Cardiac septum (tissue), 1 donor: ENCODE measurements around the gene EEIG1. TPM values are rescaled to one million over a fixed set of nuclear protein-coding genes. Genes with fewer than 3 reads are reported as not detected.

Experiments used
- DNase-seq: peaks from one replicate; pipeline ENCODE4 v3.0.0-alpha.2; 2020; ENCODE audit warnings: low spot score
- intact Hi-C: fragments of 100-400 bp; cut with DNase I; formaldehyde crosslinking; loops from one replicate; pipeline ENCODE4 v1.14.0; 2022
- total RNA-seq: library from RNA; stranded (reverse); fragmentation: NEBNext Ultra II Directional; extraction: Animal tissue kit (Norgen Biotek cat#: 25700); gene quantifications from one replicate; pipeline ENCODE4 v1.2.1, GENCODE V29; 2021
- donor health status: DM: no; HTN: no; CAD: no.

Gene EEIG1
- total RNA-seq, 1 donor from 2014 or later, result 24.1 TPM

- intact Hi-C loops, result no loop called here
Measured at GRCh38 chr9:127977009-127977883, 3.5 kb downstream of the EEIG1 start.

DNA sequence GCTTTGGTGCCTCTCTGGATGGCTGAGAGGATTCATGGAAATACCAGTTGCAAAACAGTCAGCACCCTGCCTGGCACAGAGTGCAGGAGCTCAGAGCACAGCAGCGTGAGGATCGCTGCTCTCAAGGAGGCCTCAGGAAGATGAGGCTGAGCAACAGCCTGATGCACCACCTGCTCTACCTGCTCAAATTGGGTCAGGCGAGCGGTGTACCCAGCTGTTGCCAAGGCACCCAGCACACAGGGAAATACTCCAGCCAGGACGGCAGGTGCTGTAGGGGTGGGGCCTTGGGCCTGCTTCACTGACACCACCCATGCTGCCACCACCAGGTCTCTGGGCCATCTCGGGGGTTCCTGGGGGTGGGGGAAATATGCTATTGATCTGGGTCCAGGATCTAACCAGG is 4.3 kb downstream of the EEIG1 start:
- DNase-seq, result no peak
- intact Hi-C loops, result no loop called here

More at GRCh38 chr9:127977009-127977883, 3.5 kb downstream of the EEIG1 start:
- no peak for DNase-seq

DNA sequence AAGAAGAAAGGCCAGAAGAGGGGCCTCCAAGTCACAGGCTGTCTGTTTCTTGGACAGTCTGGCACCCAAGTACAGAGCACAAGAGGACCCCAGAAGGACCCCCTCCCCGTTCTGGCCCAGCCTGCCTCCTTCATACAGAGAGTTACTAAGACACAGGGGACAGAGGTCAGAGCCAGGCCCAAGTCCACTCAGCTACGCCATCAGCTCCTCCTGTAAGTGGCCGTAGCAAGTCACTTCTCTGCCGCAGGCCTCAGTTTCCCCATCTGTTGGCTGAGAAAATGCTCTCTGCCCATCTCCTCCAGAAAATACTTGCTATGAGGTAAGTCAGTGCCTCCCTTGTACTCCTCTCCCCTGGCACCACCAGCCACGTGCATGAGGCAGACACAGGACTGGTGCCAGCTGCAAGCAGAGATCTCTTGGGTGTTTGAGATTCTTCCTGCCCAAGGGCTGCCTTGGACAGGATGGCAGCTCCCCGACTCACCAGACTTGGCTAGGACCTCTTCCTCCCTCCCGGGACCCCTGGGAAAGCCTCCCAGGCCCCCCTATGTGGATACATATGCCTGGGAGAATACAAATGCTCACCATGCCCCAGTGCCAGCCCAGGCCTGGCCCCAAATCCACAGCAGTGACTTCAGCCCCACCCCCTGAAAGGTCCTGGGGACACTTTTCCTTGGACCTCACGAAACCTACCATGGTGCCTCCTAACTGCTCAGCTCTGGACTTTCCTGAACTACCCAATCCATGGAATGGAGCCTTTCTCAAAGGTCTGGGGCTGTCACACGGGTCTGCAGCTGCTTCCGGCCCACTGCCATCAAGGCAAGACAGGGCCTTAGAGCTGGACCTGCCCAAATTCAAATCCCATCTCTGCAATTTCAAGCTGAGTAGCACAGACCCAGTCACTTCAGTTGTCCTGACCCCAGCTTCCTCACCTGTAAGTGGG is 5.1 kb downstream of the EEIG1 start:
- intact Hi-C loops, result no loop called here
- no peak for DNase-seq

DNA sequence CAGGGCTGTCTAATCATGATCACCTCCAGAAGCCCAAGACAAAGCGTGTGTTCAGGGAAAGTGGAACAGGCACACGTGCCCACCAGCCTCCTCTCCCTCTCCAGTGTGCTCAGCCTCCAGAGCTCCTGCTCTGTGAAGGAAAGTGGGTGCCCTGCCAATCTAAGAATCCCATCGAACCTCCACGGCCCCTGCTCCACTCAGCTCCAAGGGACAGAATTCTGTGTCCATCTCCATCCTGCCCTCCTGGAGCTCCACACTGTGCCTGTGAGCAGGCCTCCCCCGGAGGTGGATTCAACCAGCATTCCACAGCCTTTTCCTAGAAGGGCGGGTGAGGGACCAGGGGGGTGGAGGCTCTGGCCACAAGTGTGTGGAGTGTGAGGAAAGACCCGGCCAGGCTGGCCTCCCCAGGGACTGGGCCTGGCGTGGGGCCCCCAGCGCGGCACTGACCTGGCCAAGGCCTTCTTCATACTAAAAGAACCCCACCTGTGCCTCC is 6.0 kb downstream of the EEIG1 start:
- intact Hi-C loops, result no loop called here

DNA sequence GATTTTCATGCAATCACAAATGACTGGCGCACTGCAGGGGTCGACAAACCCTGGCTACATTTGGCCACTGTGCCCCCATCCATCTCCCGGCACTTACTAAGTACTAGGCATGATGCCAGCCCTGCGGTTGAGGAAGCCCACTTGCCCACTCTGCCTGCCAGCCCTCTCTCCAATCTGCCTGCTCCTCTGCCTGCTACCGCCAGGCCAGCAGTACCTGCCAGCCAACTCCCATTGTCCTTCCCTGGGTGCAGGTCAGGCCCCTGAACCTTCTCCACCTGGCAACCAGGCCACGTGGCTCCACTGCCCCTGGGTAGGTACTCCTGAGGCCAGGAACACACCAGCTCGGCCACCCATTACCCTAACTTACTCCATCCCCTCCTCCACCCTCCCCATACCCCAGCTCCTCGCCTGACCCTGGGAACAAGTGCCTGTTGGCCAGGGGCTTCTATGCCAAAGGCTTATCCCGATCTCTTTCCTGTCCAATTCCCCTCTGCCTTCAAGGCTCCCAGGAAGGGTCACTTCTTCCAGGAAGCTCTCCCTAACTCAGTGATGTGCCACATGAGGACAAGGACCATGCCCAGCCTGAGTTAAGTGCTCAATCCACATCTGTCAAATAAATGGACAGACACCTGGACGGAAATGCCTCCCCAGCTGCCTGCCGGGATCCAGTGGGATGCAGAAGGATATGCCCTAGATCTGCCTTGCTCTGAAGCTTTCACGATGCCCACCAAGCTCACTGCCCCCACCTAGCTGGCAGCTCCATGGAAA is 6.6 kb downstream of the EEIG1 start:
- intact Hi-C loops, result no loop called here
- DNase-seq, result no peak

More for the DNA sequence above, 6.0 kb downstream of the EEIG1 start:
- DNase-seq, result no peak

GRCh38 chr9:127973169-127974000 is 7.4 kb downstream of the EEIG1 start:
- intact Hi-C loops, result loop anchor here (2.0 kb wide), 1 partner anchor 23 kb away; no protein-coding TSS in a partner anchor
- no peak for DNase-seq

DNA sequence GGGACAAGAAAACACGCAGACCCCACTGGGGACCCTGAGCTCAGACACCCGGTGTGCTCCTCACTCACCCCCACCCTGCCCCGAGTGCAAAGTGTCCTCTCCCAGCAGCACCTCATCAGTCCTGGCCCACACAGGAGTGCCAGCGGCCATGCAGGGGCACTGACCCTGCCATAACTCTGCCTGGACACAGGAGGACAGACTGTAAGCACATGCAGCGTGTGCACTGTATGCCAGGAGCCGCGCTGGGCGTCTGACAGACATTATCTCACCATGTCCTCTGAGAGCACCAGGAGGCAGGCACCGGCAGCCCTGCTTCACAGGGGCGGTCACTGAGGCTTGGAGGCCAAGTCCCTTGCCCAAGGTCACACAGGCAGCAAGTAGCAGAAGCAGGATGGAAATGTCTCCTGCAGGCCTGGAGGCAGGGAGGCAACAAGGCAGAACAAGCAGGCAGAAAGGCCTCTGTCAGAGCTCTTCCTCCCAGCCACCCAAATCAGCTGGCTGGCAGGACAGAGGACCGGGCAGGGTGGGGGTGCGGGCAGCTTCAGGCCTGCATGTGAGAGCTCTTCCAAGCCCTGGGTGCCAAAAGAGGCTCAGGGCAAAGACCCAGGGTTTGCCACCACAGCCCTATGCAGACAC is 8.4 kb downstream of the EEIG1 start:
- intact Hi-C loops, result loop anchor here (2.0 kb wide), 1 partner anchor 22 kb away; no protein-coding TSS in a partner anchor
- no peak for DNase-seq

DNA sequence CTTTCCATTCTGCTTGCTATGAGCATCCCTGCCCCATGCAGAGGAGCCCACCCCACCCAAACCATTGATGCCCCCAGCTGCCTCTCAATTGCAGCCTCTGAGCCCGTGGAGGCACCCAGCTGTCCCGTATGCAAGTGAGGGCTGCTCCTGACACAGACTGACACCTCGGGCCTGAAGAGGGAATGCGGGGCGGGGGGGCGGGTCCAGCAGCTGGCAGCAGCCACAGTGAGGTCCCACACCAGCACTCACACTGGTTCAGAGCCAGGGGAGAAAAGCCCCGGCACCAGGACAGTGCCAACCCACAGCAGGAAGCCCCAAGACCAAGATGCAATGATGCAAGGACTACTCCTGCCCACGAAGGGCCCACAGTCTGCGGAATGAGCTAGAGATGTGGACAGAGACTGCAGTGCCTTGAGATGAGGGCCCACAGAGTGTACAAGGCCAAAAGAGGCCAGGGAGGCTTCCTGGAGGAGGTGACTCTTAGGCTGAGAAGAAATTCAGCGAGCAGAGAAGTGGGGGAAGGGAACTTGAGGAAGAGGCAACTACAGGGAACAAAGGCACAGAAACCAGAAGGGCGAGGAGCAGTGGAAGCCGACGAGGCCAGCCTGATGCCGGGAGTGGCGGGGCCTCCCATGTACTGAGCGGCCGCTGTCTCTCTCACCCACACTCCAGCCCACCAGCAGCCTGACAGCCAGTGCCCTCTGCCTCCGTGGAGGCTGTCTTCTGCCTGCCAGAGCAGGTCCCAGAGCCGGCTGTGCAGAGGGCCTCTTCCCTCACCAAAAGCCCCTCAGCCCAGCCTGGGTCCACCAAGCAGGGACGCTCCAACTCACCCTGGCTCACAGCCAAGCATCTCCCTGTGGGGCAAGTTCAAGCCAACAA is 9.2 kb downstream of the EEIG1 start:
- intact Hi-C loops, result loop anchor here (2.0 kb wide), 1 partner anchor 21 kb away; no protein-coding TSS in a partner anchor
- no peak for DNase-seq

DNA sequence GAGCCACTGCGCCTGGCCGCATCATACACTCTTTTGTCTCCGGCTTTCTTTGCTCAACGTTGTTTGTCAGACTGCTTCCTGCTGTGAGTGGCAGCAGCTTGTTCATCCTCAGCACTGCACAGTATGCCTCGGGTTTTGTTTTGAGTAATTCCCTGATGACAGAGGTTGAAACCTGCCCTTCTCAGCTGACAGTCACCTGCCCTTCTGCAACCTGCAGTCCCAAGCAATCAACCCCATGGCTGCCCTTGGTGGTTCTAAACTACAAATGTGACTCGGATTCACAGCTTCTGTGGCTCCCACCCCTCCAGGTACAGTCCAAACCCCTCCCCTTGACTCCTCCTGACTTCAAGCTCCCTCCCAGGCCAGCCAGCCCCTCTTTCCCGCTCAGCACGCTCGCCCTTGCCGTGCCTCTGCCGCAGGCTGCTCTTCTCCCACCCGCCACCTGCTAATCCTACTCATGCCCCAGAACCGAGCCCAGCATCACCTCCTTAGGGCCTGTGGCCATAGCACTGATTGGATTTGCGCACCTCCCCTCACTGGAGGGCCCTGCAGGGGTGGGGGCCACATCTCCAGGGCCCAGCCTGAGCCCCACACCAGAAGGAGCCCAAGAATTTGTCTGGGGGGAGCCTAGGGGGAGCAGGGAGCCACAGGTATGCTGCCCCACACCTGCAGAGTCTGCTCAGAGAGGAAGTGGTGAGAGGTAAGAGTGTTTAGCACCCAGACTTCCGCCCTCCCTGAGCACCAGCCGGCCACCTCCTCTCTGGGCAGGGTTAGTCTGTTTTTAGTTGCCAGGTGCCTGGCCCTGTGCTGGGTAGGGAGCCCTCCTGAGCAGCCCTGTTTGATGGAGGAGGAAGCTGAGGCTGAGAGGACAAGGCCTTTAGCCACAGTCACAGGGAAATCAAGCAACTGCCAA is 10.1 kb downstream of the EEIG1 start:
- intact Hi-C loops, result no loop called here
- no peak for DNase-seq

- peak; percentile 89 for DNase-seq
- intact Hi-C loops, result no loop called here
Measured at GRCh38 chr9:127968700-127969383, 11.9 kb downstream of the EEIG1 start.

DNA sequence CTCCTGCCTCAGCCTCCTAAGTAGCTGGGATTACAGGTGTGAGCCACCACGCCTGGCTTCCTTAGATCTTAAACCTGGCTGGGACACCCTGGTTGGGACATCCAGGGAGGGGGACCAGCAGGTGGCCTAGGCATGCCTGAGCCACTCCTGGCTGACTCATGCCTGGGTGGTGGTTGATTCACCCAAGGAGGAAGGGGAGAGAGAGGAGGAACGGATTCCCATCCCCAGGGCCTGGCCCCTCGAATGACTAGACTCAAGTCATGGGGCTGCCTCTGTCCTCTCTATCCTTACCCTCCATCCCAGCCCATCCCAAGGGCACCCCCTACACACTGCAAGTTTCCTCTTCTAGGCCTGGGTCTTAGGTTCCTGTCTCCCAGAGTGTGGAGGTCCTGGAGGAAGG is 12.7 kb downstream of the EEIG1 start:
- no peak for DNase-seq
- intact Hi-C loops, result no loop called here

- intact Hi-C loops, result no loop called here
- no peak for DNase-seq
Measured at GRCh38 chr9:127967151-127967809, 13.5 kb downstream of the EEIG1 start.

DNA sequence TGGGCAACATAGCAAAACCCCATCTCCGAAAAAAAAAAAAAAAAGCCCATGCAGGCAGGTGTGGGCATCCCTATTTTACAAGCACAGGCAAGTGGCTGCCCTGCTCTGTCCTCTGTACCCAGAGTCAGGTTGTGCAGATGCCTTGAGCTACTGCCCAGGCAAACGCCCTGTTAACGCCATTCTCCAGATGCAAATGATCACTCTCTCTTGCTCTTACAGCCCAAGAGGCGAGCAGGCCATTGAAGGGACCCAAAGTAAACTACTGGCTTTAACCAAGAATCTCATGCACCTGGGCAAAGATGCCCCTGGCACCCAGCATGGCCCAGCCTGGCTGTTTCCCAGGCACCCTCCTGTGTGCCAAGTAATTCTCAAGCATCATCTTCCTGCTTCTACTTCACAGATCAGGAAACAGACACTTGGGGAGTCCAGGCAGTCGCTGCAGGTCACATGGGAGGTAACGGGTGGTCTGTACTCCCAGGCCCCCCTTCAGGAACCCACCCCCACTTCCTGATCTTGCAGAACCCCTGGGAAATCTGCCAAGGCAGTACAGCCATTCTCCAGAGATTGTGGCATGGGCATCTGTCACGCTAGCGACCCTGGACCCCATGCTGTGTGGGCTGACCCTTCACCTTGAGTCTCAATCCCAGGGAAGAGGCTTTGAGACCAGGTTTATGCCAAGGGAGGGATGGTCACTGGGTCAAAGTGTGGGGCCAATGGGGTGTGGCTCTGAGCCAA is 14.2 kb downstream of the EEIG1 start:
- no peak for DNase-seq
- intact Hi-C loops, result no loop called here

DNA sequence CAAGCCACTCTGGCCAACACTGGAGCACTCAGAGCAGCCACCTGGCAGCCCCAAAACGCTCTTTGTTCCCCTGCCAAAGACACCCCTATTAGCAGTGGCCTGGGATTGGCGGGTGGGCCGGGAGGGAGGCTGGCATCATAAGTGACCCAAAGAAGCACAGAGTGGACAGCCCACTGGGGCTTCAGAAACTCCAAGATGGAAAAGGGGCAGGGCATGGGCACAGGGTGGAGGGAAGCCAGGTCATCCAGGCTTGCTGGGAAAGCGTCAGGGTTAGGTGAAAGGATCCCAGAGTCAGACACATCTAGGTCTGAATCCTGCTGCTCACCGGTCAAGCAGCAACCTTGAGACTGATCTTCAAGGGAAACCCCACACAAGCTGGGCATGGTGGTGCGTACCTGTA is 14.8 kb downstream of the EEIG1 start:
- DNase-seq, result no peak
- intact Hi-C loops, result no loop called here
